Right hindlimb (tissue), 1 donor: ENCODE data around the gene ABCC10.
"Not testable (repeated sequence)": the region's sequence is repeated elsewhere in the genome, so short reads cannot be mapped to it uniquely, and the experiment has no call there.

ENCODE experiments used
- DNase-seq: peaks from one replicate; pipeline ENCODE4 v3.0.0-alpha.2; 2018

Gene ABCC10

DNA sequence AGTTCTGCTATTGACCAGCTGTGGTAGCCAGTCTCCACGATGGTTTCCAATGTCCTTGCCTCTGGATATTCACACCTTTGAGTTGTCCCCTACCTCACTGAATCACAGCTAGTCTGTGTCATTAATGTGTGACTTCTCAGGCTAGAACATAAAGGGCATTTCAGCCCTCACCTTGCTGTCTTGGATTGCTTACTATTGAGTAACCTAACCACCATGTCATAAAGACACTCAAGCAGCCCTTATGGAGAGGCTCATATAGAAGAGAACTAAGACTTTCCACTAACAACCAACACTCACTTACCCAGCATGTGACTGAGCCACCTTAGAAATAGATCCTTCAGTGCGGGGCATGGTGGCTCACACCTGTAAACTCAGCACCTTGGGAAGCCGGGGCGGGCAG, 19.1 kb upstream of the ABCC10 start:
- DNase-seq = no peak

- DNase-seq = not testable (repeated sequence)
These were observed 16.6 kb upstream of the ABCC10 start for GRCh38 chr6:43410776-43411175.

- no peak for DNase-seq
These were observed 14.8 kb upstream of the ABCC10 start for GRCh38 chr6:43412541-43412940.

DNA sequence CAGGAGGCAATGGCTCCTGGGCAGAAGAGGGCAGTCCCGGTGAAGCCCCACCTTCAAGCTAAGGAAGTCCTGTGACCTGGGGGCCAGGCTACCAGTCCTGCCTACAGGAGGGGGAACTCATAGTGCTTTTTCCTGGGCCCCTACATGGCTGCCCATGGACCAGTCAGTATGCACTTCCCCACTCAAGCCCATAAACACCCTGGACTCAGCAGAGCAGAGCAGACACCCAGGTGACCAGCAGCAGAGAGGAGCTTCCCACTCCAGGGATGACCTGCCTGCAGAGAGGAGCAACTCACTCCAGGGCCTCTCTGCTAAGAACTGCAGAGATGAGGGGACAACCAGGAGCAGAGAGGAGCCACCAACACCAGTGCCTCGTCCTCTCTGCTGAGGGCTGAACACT, 14.3 kb upstream of the ABCC10 start:
- no peak for DNase-seq

DNA sequence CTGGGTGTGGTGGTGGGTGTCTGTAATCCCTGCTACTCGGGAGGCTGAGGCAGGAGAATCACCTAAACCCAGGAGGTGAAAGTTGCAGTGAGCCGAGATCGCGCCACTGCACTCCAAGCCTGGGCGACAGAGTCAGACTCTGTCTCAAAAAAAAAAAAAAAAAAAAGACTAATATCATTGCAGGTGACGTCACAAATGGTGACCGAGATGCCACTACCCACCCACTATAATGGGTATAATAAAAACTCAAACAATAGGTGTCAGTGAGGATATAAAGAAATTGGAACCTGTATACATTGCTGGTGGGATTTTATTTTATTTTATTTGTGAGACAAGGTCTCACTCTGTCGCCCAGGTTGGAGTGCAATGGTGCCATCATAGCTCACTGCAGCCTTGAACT, 12.1 kb upstream of the ABCC10 start:
- DNase-seq = not testable (repeated sequence)

DNA sequence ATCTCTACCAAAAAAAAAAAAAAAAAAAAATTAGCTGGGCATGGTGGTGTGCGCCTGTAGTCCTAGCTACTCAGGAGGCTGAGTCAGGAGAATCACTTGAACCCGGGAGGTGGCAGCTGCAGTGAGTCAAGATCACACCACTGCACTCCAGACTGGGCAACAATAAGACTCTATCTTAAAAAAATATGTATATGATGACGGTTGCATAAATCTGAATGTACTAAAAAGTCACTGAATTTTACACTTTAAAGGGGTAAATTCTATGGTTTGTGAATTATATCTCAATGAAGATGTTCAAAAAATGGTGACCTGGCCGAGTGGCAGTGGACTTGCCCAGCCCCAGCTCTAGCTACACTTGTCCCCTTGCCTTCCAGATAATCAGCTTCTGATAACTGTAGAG, 10.4 kb upstream of the ABCC10 start:
- no peak for DNase-seq

DNA sequence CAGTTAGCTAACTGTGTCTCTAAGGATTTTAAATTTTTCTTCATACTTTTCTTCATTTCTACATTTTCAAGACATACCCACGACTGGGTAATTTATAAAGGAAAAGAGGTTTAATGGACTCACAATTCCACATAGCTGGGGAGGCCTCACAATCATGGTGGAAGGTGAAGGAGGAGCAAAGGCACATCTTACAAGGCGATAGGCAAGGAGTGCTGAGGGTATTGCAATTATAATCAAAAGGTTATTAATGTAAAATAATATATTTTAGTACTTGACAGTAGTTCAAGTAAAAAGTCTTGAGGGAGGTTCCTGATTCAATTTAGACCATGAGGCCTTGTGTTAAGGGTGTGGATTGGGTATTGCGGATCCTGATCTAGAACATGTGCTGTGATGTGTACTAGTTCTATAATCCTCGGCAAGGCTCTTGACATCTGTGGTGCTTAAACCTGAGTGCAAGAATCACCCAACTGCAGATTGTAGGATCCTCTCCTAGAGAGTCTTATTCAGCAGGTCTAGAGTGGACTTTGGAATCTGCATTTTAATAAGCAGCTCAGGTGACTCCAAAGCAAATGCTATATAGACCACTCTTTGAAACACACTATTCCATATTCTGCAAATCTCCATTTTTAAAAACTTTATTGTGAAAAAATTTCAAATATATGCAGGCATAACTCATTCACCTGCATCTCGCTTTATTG, 7.2 kb upstream of the ABCC10 start:
- no peak for DNase-seq

GRCh38 chr6:43421831-43422230, 5.5 kb upstream of the ABCC10 start:
- DNase-seq = no peak

DNA sequence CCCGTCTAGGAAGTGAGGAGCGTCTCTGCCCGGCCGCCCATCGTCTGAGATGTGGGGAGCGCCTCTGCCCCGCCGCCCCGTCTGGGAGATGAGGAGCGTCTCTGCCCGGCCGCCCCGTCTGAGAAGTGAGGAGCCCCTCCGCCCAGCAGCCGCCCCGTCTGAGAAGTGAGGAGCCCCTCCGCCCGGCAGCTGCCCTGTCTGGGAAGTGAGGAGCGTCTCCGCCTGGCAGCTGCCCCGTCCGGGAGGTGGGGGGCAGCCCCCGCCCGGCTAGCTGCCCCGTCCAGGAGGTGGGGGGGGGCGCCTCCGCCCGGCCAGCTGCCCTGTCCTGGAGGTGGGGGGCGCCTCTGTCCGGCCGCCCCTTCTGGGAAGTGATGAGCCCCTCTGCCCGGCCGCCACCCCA, 2.3 kb upstream of the ABCC10 start:
- DNase-seq = not testable (repeated sequence)

DNA sequence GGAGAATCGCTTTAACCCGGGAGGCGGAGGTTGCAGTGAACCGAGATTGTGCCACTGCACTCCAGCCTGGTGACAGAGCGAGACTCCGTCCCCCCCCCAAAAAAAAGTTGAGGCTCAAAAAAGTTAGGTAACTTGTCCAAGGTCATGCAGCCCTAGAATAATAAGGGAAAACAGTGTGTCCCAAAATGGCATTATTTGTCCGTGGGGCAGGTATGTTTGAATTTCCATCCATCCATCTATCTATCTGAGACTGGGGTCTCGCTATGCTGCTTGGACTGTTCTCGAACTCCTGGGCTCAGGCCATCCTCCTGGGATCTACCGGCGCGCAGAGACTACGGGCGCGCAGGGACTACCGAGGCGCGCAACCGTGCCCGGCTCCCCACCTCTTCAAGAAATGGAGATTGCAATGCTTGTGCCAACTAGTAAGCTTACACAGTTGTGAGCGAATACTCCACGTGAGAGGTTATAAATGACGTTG, 374 bp upstream of the ABCC10 start:
- DNase-seq = no peak

- DNase-seq = no peak
These were observed 800 bp downstream of the ABCC10 start for GRCh38 chr6:43428112-43428570.

- DNase-seq = no peak
These were observed 1.5 kb downstream of the ABCC10 start for GRCh38 chr6:43428874-43429273.

DNA sequence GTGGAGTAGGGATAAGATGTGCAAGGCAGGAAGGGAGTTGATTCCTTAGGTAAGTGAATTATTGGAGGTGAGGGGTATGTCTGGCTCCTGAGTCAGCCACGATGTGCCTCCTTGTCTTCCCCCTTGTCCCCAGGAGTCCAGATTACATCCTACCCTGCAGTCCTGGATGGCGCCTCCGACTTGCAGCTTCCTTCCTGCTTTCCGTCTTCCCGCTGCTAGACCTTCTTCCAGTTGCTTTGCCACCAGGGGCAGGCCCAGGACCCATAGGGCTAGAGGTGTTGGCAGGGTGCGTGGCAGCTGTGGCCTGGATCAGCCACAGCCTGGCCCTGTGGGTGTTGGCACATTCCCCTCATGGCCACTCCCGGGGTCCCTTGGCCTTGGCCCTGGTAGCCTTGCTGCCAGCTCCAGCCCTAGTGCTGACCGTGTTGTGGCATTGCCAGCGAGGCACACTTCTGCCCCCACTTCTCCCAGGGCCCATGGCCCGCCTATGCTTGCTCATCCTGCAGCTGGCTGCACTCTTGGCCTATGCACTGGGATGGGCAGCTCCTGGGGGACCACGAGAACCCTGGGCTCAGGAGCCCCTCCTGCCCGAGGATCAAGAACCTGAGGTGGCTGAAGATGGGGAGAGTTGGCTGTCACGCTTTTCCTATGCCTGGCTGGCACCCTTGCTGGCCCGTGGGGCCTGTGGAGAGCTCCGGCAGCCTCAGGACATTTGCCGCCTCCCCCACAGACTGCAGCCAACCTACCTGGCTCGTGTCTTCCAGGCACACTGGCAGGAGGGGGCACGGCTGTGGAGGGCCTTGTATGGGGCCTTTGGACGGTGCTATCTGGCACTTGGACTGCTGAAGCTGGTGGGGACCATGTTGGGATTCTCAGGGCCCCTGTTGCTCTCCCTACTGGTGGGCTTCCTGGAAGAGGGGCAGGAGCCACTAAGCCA, 4.9 kb downstream of the ABCC10 start:
- no peak for DNase-seq

DNA sequence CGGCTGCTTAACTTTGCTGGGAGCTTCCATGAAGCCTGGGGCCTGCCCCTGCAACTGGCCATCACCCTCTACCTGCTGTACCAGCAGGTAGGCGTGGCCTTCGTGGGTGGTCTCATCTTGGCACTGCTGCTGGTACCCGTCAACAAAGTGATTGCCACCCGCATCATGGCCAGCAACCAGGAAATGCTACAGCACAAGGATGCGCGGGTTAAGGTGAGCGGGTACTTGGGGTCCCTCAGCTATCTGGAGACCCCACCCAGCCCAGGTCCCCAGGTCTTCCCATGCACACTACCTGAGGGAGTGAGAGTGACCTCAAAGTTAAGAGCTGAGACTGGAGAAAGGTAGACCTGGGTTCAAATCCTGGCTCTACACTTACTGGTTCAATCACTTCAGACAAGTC, 5.8 kb downstream of the ABCC10 start:
- DNase-seq = no peak

DNA sequence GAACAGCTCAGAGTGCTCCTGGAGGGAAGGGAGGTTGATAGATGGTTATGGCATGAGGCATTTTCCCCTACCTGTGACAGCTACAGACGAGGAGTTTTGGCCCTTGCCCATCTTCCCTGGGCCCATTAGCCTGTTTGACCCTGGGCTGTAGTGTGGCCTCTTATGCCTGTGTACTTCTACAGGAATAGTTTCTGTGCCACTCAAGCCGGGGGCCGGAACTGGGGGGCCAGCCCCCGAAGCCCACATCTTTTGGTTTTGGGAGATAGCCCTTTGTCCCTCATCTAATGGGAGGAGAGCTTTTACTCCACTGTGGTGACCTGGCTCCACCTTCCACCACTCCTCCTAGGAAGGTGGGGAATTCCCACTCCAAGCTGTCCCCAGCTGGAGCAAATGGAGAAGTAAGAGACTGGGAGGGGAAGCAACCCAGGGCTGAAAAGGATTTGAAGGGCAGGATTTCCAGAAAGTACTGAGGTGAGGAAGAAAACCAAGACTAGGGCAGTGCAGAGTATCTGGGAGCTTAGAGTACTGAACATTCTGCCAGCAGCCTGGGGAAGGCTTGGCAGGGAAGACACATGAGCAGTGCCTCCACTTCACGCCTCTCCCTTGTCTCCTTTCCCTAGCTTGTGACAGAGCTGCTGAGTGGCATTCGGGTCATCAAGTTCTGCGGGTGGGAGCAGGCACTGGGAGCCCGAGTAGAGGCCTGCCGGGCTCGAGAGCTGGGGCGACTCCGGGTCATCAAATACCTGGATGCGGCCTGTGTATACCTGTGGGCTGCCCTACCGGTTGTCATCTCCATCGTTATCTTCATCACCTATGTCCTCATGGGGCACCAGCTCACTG, 6.9 kb downstream of the ABCC10 start:
- no peak for DNase-seq

DNA sequence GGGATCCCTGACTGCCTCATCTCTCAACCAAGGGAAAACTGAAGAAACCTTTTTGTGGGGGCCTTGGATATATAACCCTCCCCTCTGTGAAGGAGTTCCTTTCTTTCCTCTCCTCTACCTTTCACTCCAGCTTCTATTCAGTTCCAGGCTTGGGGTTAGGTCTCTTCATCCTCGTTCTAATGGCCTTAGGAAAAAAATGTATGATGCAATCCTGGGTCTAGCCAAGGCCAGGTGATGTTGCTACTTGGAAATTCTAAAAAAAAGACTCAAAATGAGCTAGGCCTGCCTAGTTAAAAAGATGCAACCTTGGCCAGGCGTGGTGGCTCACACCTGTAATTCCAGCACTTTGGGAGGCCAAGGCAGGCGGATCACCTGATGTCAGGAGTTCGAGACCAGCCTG, 7.6 kb downstream of the ABCC10 start:
- no peak for DNase-seq

- no peak for DNase-seq
These were observed 8.5 kb downstream of the ABCC10 start for GRCh38 chr6:43435682-43436437.

DNA sequence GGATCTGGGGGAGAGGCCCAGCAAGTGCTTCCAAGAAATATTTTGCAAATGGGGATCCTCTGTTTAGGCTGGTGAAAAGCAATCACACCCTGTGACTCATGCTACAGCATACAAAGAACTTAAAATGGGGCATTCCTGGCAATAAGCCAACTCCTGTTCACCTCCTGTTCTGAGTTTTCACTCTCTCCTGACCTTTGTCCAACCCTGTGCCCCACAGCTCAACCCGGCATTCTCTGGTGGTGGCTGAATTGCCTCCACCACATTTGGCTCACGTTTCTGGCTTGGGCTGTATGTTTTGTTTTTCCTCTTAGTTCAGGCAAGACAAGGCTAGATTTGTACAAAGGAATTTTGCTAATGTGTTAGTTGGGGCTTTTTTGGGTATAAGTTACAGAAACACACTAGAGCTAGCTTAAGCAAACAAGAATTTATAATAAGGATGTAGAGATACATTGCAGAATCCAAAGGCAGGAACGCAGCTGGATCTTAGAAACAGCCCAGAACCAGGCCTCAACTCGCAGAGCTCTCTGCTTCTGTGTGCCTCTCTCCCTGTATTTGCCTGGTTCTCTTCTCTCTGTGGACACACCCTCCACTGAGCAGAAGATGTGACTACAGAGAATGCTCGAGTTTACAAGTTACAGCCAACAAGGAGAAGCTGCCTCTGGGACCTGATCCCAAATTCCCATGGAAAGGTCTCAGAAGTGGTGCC, 9.4 kb downstream of the ABCC10 start:
- peak; percentile 44 for DNase-seq

GRCh38 chr6:43437700-43438099, 10.4 kb downstream of the ABCC10 start:
- no peak for DNase-seq

- no peak for DNase-seq
These were observed 15.6 kb downstream of the ABCC10 start for GRCh38 chr6:43442935-43443334.

DNA sequence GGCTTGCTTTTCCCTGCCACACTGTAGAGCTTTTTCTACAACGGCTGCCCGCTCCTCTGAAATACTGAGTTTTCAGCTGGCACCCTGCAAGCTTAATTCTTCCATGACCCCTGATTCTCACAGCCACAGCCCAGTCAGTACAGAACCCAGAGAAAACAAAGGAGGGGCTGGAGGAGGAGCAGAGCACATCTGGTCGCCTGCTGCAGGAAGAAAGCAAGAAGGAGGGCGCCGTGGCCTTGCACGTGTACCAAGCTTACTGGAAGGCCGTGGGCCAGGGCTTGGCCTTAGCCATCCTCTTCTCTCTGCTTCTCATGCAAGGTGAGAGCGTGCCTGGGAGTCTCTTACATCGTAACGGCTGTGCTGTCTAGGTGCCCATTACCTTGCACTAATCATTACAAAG, 16.7 kb downstream of the ABCC10 start:
- DNase-seq = no peak

DNA sequence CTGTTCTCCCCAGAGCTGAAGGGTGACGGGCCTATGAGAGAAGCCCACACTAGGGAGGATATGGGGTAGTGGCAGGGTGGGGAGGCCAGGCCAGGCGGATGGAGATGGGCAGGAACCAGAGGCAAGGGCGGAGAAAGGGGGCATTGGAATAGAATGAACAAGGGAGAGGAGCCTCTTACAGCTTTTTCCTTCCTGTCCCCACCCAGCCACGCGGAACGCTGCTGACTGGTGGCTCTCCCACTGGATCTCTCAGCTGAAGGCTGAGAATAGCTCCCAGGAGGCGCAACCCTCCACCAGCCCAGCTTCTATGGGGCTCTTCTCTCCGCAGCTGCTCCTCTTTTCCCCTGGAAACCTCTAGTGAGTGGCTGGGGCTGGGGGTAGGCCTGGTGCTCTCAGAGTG, 17.2 kb downstream of the ABCC10 start:
- no peak for DNase-seq
